Activated naive CD8-positive, alpha-beta T cell treated with anti-CD3 and anti-CD28 coated beads, Interleukin-2, amount 10 ng/mL, durations not matched to agents 7 days and 5 days (primary cell): Measurements from ENCODE around the gene SMPD1. TPM values are rescaled to one million over a fixed set of nuclear protein-coding genes. Genes with fewer than 3 reads are reported as not detected.

Experiments
- ATAC-seq: fragments of 150-1000 bp; cut with Tn5 transposase; one replicate; pipeline ENCODE4 v1.10.0; 2021; ENCODE audit warnings: low read depth, moderate library complexity
- POLR2A ChIA-PET: fragments of 350-600 bp; sonication (Branson Sonifier 250); formaldehyde crosslinking; loops from one replicate; lab custom pipeline; 2021; ENCODE audit warnings: antibody characterized with exemption; lab: Charles Lee
- DNase-seq: peaks from one replicate; pipeline ENCODE4 v3.0.0; 2021
- H3K27ac Mint-ChIP-seq: one replicate; pipeline ENCODE4 v1.8.0; 2022; ENCODE audit warnings: mild to moderate bottlenecking, mixed read lengths
- H3K27me3 Mint-ChIP-seq: one replicate; pipeline ENCODE4 v1.8.0; 2022; ENCODE audit warnings: mild to moderate bottlenecking, moderate library complexity, mixed read lengths
- H3K36me3 Mint-ChIP-seq: one replicate; pipeline ENCODE4 v1.8.0; 2021; ENCODE audit warnings: mild to moderate bottlenecking, mixed read lengths
- H3K4me1 Mint-ChIP-seq: one replicate; pipeline ENCODE4 v1.8.0; 2021; ENCODE audit warnings: mixed read lengths
- H3K4me3 Mint-ChIP-seq: one replicate; pipeline ENCODE4 v1.8.0; 2022; ENCODE audit warnings: mild to moderate bottlenecking, moderate library complexity, mixed read lengths
- H3K9me3 Mint-ChIP-seq: one replicate; pipeline ENCODE4 v1.8.0; 2021; ENCODE audit warnings: mixed read lengths
- total RNA-seq, 2 experiments: library from RNA; stranded (reverse); gene quantifications; one replicate each; pipeline ENCODE4 v1.2.3, GENCODE V29; 2021

SMPD1 gene
- total RNA-seq = 10 to 100 TPM; 40.7 to 42.6 TPM

GRCh38 chr11:6389905-6390717 is at the start of gene SMPD1:
TSS of gene SMPD1 (plus strand) at chr11:6390474. CDS start at chr11:6390599, 125 bp downstream.
- peak; percentile 86 for ATAC-seq
- peaks cover 39% of the 10 kb centered on the region for H3K4me1 Mint-ChIP-seq
- POLR2A ChIA-PET = interaction anchor here (0.7 to 7.0 kb wide), 14 partner anchors 9 to 229 kb away, joined by 3 to 140 read pairs (median 6); partner anchors contain the start of genes APBB1, ARFIP2, CAVIN3 and FHIP1B

GRCh38 chr11:6345366-6345765 is 44.9 kb upstream of the SMPD1 start:
- H3K4me1 Mint-ChIP-seq = no peaks in the 10 kb centered on the region
- H3K27ac Mint-ChIP-seq = no peak overlapping the region
- POLR2A ChIA-PET = no interaction called here
- DNase-seq (no peak), ATAC-seq (no peak)
- no peak overlapping the region for H3K4me3 Mint-ChIP-seq
- no peaks in the 10 kb centered on the region for H3K27me3 Mint-ChIP-seq
- H3K9me3 Mint-ChIP-seq = no peaks in the 10 kb centered on the region
- H3K36me3 Mint-ChIP-seq = no peaks in the 10 kb centered on the region

More at GRCh38 chr11:6389905-6390717, at the start of gene SMPD1:
- peak; percentile 92 for DNase-seq
- Mint-ChIP-seq H3K27ac (peak within 1 kb of the TSS; percentile 95), H3K36me3 (peaks cover 18% of the 10 kb centered on the region), H3K27me3 (no peaks in the 10 kb centered on the region), H3K4me3 (peak within 1 kb of the TSS; percentile 96), H3K9me3 (no peaks in the 10 kb centered on the region)

- Mint-ChIP-seq H3K36me3 (no peaks in the 10 kb centered on the region), H3K27ac (no peak overlapping the region), H3K4me3 (no peak overlapping the region), H3K9me3 (no peaks in the 10 kb centered on the region), H3K4me1 (peaks cover 5% of the 10 kb centered on the region), H3K27me3 (peaks cover 12% of the 10 kb centered on the region)
- no peak for ATAC-seq
- DNase-seq = no peak
- POLR2A ChIA-PET = no interaction called here
Observed at GRCh38 chr11:6350043-6350442, 40.2 kb upstream of the SMPD1 start.

- Mint-ChIP-seq H3K4me3 (no peak overlapping the region), H3K9me3 (no peaks in the 10 kb centered on the region), H3K36me3 (no peaks in the 10 kb centered on the region), H3K27me3 (peaks cover 12% of the 10 kb centered on the region), H3K4me1 (peaks cover 5% of the 10 kb centered on the region), H3K27ac (no peak overlapping the region)
- ATAC-seq (no peak), DNase-seq (no peak)
- POLR2A ChIA-PET = no interaction called here
Observed at GRCh38 chr11:6350486-6350885, 39.8 kb upstream of the SMPD1 start.

- H3K27me3 Mint-ChIP-seq = peaks cover 12% of the 10 kb centered on the region
- POLR2A ChIA-PET = no interaction called here
- ATAC-seq (no peak), DNase-seq (no peak)
- H3K4me3 Mint-ChIP-seq = no peak overlapping the region
- H3K4me1 Mint-ChIP-seq = peaks cover 5% of the 10 kb centered on the region
- no peaks in the 10 kb centered on the region for H3K9me3 Mint-ChIP-seq
- H3K36me3 Mint-ChIP-seq = no peaks in the 10 kb centered on the region
- no peak overlapping the region for H3K27ac Mint-ChIP-seq
Observed at GRCh38 chr11:6351782-6352382, 38.4 kb upstream of the SMPD1 start.

GRCh38 chr11:6353367-6353987 is 36.8 kb upstream of the SMPD1 start:
- peak overlapping the region; percentile 14 for H3K27ac Mint-ChIP-seq
- DNase-seq (peak; percentile 51), ATAC-seq (peak; percentile 42)
- peaks cover 12% of the 10 kb centered on the region for H3K27me3 Mint-ChIP-seq
- POLR2A ChIA-PET = interaction anchor here (0.5 kb wide), 1 partner anchor 107 kb away, joined by 3 read pairs; no protein-coding TSS in a partner anchor
- no peak overlapping the region for H3K4me3 Mint-ChIP-seq
- H3K4me1 Mint-ChIP-seq = peaks cover 5% of the 10 kb centered on the region
- no peaks in the 10 kb centered on the region for H3K9me3 Mint-ChIP-seq
- no peaks in the 10 kb centered on the region for H3K36me3 Mint-ChIP-seq

- Mint-ChIP-seq H3K4me3 (no peak overlapping the region), H3K27ac (no peak overlapping the region), H3K9me3 (no peaks in the 10 kb centered on the region), H3K27me3 (peaks cover 12% of the 10 kb centered on the region), H3K4me1 (peaks cover 5% of the 10 kb centered on the region), H3K36me3 (no peaks in the 10 kb centered on the region)
- POLR2A ChIA-PET = no interaction called here
- ATAC-seq = no peak
- DNase-seq = no peak
Observed at GRCh38 chr11:6354651-6355485, 35.4 kb upstream of the SMPD1 start.

GRCh38 chr11:6356503-6357055 is 33.7 kb upstream of the SMPD1 start:
- no peaks in the 10 kb centered on the region for H3K9me3 Mint-ChIP-seq
- peaks cover 8% of the 10 kb centered on the region for H3K27me3 Mint-ChIP-seq
- DNase-seq = no peak
- H3K36me3 Mint-ChIP-seq = no peaks in the 10 kb centered on the region
- POLR2A ChIA-PET = no interaction called here
- no peak for ATAC-seq
- peaks cover 5% of the 10 kb centered on the region for H3K4me1 Mint-ChIP-seq
- H3K4me3 Mint-ChIP-seq = no peak overlapping the region
- no peak overlapping the region for H3K27ac Mint-ChIP-seq

- POLR2A ChIA-PET = no interaction called here
- Mint-ChIP-seq H3K27me3 (peaks cover 4% of the 10 kb centered on the region), H3K9me3 (no peaks in the 10 kb centered on the region), H3K27ac (no peak overlapping the region), H3K4me1 (peaks cover 5% of the 10 kb centered on the region), H3K4me3 (no peak overlapping the region), H3K36me3 (no peaks in the 10 kb centered on the region)
- ATAC-seq (no peak), DNase-seq (no peak)
Observed at GRCh38 chr11:6357222-6357621, 33.1 kb upstream of the SMPD1 start.

GRCh38 chr11:6360183-6360582 is 30.1 kb upstream of the SMPD1 start:
- Mint-ChIP-seq H3K4me1 (peaks cover 1% of the 10 kb centered on the region), H3K27me3 (peaks cover 2% of the 10 kb centered on the region), H3K9me3 (no peaks in the 10 kb centered on the region), H3K27ac (no peak overlapping the region), H3K36me3 (no peaks in the 10 kb centered on the region), H3K4me3 (no peak overlapping the region)
- POLR2A ChIA-PET = interaction anchor here (0.6 kb wide), 1 partner anchor 92 kb away, joined by 4 read pairs; no protein-coding TSS in a partner anchor
- DNase-seq (no peak), ATAC-seq (no peak)

- H3K4me1 Mint-ChIP-seq = peaks cover 1% of the 10 kb centered on the region
- H3K27ac Mint-ChIP-seq = no peak overlapping the region
- ATAC-seq = no peak
- no peak overlapping the region for H3K4me3 Mint-ChIP-seq
- DNase-seq = no peak
- H3K27me3 Mint-ChIP-seq = peaks cover 2% of the 10 kb centered on the region
- no peaks in the 10 kb centered on the region for H3K36me3 Mint-ChIP-seq
- H3K9me3 Mint-ChIP-seq = no peaks in the 10 kb centered on the region
- POLR2A ChIA-PET = interaction anchor here (1.0 kb wide), 2 partner anchors 41 to 564 kb away, joined by 3 read pairs; partner anchors contain the start of gene ZNF215
Observed at GRCh38 chr11:6362185-6362872, 27.9 kb upstream of the SMPD1 start.
